Measurements from ENCODE around the gene MAP3K14. TPM values are rescaled to one million over a fixed set of nuclear protein-coding genes. Genes with fewer than 3 reads are reported as not detected.
A peak's percentile ranks its signal among the peaks of the same experiment; 100 is the strongest.

Gene MAP3K14
- total RNA-seq, 1 donor from 2014 or later, result 0.34 TPM

- no peak overlapping the region for H3K9ac ChIP-seq
Measured at GRCh38 chr17:45292696-45293412, 24.0 kb downstream of the MAP3K14 start.

GRCh38 chr17:45291171-45291805 is 25.5 kb downstream of the MAP3K14 start:
- no peak overlapping the region for H3K4me2 ChIP-seq
- no peaks in the 10 kb centered on the region for H3K4me1 ChIP-seq

More at GRCh38 chr17:45292696-45293412, 24.0 kb downstream of the MAP3K14 start:
- Histone ChIP-seq H3K9me3 (ENCODE audit: low read depth) (no peaks in the 10 kb centered on the region), H3K79me2 (ENCODE audit: low read depth) (peaks cover 13% of the 10 kb centered on the region), H3K4me1 (no peaks in the 10 kb centered on the region), H3K4me3 (no peak overlapping the region), H4K20me1 (ENCODE audit: low read depth) (peaks cover 15% of the 10 kb centered on the region), H2AFZ (replicated peaks) (no peak overlapping the region), H3K27ac (no peak overlapping the region), H3K36me3 (no peaks in the 10 kb centered on the region), H3F3A (ENCODE audit: low read depth) (no peaks in the 10 kb centered on the region), H3K4me2 (no peak overlapping the region), H3K27me3 (no peaks in the 10 kb centered on the region)
- Mint-ChIP-seq H3K36me3 (peaks cover 7% of the 10 kb centered on the region), H3K4me1 (peaks cover 29% of the 10 kb centered on the region), H3K4me3 (no peak overlapping the region), H3K9me3 (no peaks in the 10 kb centered on the region), H3K27ac (peak overlapping the region; percentile 57), H3K27me3 (ENCODE audit: insufficient read depth, low read depth) (no peaks in the 10 kb centered on the region)
- no peak for DNase-seq (ENCODE audit: low spot score)
- no peak for TF ChIP-seq EZH2phosphoT487 (IDR thresholded peaks at IDR 0.05)
- TF ChIP-seq CTCF (IDR thresholded peaks at IDR 0.05), result no peak
- TF ChIP-seq EZH2 (IDR thresholded peaks at IDR 0.05), result no peak

GRCh38 chr17:45290269-45290765 is 26.5 kb downstream of the MAP3K14 start:
- Histone ChIP-seq H3K9ac (no peak overlapping the region), H3K27me3 (no peaks in the 10 kb centered on the region), H4K20me1 (ENCODE audit: low read depth) (peaks cover 15% of the 10 kb centered on the region), H3K9me3 (ENCODE audit: low read depth) (no peaks in the 10 kb centered on the region), H3K27ac (no peak overlapping the region), H3K4me3 (no peak overlapping the region), H3K4me1 (no peaks in the 10 kb centered on the region), H3F3A (ENCODE audit: low read depth) (no peaks in the 10 kb centered on the region), H3K36me3 (no peaks in the 10 kb centered on the region), H3K79me2 (ENCODE audit: low read depth) (peaks cover under 1% of the 10 kb centered on the region), H3K4me2 (no peak overlapping the region), H2AFZ (replicated peaks) (no peak overlapping the region)
- no peaks in the 10 kb centered on the region for H3K27me3 Mint-ChIP-seq (ENCODE audit: insufficient read depth, low read depth)
- TF ChIP-seq CTCF (IDR thresholded peaks at IDR 0.05), result no peak
- TF ChIP-seq EZH2phosphoT487 (IDR thresholded peaks at IDR 0.05), result no peak
- TF ChIP-seq EZH2 (IDR thresholded peaks at IDR 0.05), result no peak
- H3K36me3 Mint-ChIP-seq, result peaks cover 12% of the 10 kb centered on the region
- no peaks in the 10 kb centered on the region for H3K9me3 Mint-ChIP-seq
- no peak overlapping the region for H3K4me3 Mint-ChIP-seq
- peaks cover 23% of the 10 kb centered on the region for H3K4me1 Mint-ChIP-seq
- DNase-seq (ENCODE audit: low spot score), result no peak
- H3K27ac Mint-ChIP-seq, result peak overlapping the region; percentile 60

More at GRCh38 chr17:45291171-45291805, 25.5 kb downstream of the MAP3K14 start:
- Histone ChIP-seq H3K4me3 (no peak overlapping the region), H3K79me2 (ENCODE audit: low read depth) (peaks cover 5% of the 10 kb centered on the region), H3K9me3 (ENCODE audit: low read depth) (no peaks in the 10 kb centered on the region), H3K27ac (no peak overlapping the region), H3K27me3 (no peaks in the 10 kb centered on the region), H3K9ac (no peak overlapping the region), H2AFZ (replicated peaks) (no peak overlapping the region), H3K36me3 (no peaks in the 10 kb centered on the region), H4K20me1 (ENCODE audit: low read depth) (peaks cover 15% of the 10 kb centered on the region), H3F3A (ENCODE audit: low read depth) (no peaks in the 10 kb centered on the region)
- TF ChIP-seq EZH2 (IDR thresholded peaks at IDR 0.05) (no peak), CTCF (IDR thresholded peaks at IDR 0.05) (no peak), EZH2phosphoT487 (IDR thresholded peaks at IDR 0.05) (no peak)
- Mint-ChIP-seq H3K27me3 (ENCODE audit: insufficient read depth, low read depth) (no peaks in the 10 kb centered on the region), H3K4me1 (peaks cover 28% of the 10 kb centered on the region), H3K4me3 (no peak overlapping the region), H3K36me3 (peaks cover 10% of the 10 kb centered on the region), H3K27ac (peak overlapping the region; percentile 12), H3K9me3 (no peaks in the 10 kb centered on the region)
- no peak for DNase-seq (ENCODE audit: low spot score)

Measured in neural progenitor cell (in vitro differentiated cells).